ENCODE results near the gene ADAMTSL1.

ADAMTSL1 gene

GRCh38 chr9:18785604-18786003 is 311.7 kb downstream of the ADAMTSL1 start:
- DNase-seq = no peak

- DNase-seq = no peak
These were observed 312.2 kb downstream of the ADAMTSL1 start for GRCh38 chr9:18786196-18786595.

GRCh38 chr9:18786911-18787650 is 313.1 kb downstream of the ADAMTSL1 start:
- DNase-seq = no peak

GRCh38 chr9:18788256-18788655 is 314.3 kb downstream of the ADAMTSL1 start:
- no peak for DNase-seq

GRCh38 chr9:18791074-18791473 is 317.1 kb downstream of the ADAMTSL1 start:
- no peak for DNase-seq

- DNase-seq = no peak
These were observed 319.2 kb downstream of the ADAMTSL1 start for GRCh38 chr9:18793122-18793521.

GRCh38 chr9:18795947-18796671 is 322.2 kb downstream of the ADAMTSL1 start:
- DNase-seq = no peak

GRCh38 chr9:18796696-18797270 is 322.8 kb downstream of the ADAMTSL1 start:
- no peak for DNase-seq

- no peak for DNase-seq
These were observed 324.2 kb downstream of the ADAMTSL1 start for GRCh38 chr9:18798106-18798505.

- DNase-seq = no peak
These were observed 324.7 kb downstream of the ADAMTSL1 start for GRCh38 chr9:18798508-18799290.

GRCh38 chr9:18799428-18799827 is 325.5 kb downstream of the ADAMTSL1 start:
- no peak for DNase-seq

- no peak for DNase-seq
These were observed 326.6 kb downstream of the ADAMTSL1 start for GRCh38 chr9:18800579-18800978.

- no peak for DNase-seq
These were observed 331.4 kb downstream of the ADAMTSL1 start for GRCh38 chr9:18805386-18805785.

GRCh38 chr9:18806232-18807080 is 332.5 kb downstream of the ADAMTSL1 start:
- no peak for DNase-seq

GRCh38 chr9:18810581-18810980 is 336.6 kb downstream of the ADAMTSL1 start:
- no peak for DNase-seq

GRCh38 chr9:18811171-18811570 is 337.2 kb downstream of the ADAMTSL1 start:
- DNase-seq = no peak

- DNase-seq = no peak
These were observed 345.5 kb downstream of the ADAMTSL1 start for GRCh38 chr9:18819418-18819817.

GRCh38 chr9:18820566-18821095 is 346.7 kb downstream of the ADAMTSL1 start:
- no peak for DNase-seq

- no peak for DNase-seq
These were observed 347.8 kb downstream of the ADAMTSL1 start for GRCh38 chr9:18821788-18822187.

GRCh38 chr9:18822850-18823249 is 348.9 kb downstream of the ADAMTSL1 start:
- DNase-seq = no peak

GRCh38 chr9:18824095-18824666 is 350.2 kb downstream of the ADAMTSL1 start:
- no peak for DNase-seq
